ENCODE measurements around the gene PINLYP.

Gene PINLYP

DNA sequence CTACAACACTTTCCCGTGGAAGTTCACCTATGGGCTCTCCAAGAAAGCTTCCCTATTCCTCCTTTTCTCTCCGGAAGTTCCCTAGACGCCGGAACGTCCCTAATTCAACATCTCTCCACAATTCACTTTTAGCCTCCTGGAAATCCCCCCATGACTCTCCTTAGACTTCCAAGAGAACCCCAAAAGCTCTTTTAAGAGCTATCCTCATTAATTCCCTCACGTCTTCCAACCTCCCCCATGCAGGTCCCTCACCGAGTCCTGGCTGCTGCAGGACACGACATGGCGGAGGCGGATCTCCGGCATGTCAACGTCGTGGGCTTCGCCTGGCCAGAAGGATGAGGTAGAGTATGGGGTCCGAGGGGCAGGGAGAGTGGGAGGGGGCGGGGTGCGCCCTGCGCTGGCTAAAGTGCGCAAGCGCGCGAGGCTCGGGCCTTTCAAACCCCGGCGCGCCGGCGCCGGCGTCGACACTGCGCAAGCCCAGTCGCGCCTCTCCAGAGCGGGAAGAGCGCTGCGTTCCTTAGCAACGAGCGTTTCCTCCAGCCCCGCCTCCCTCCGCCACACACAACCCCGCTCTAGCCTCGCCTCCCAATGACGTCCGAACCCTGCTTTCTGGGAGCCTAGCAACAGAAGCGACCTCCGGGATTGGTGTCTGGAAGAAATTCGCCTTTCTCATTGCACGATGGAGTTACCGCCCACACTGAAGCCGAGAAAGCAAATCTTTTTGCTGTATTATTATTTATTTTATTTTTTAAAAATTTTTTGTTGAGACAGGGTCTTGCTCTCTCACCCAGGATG lies at the start of gene PINLYP, which contains the start of gene XRCC1:
PINLYP (plus strand) TSS at position 646 of the 795 bp plus-strand sequence. CDS start 1,391 bp downstream, outside the sequence.
XRCC1 (minus strand) TSS at position 372 of the 795 bp plus-strand sequence; CDS start at position 303, 69 bp downstream.
- TF ChIP-seq, protein P1, sequence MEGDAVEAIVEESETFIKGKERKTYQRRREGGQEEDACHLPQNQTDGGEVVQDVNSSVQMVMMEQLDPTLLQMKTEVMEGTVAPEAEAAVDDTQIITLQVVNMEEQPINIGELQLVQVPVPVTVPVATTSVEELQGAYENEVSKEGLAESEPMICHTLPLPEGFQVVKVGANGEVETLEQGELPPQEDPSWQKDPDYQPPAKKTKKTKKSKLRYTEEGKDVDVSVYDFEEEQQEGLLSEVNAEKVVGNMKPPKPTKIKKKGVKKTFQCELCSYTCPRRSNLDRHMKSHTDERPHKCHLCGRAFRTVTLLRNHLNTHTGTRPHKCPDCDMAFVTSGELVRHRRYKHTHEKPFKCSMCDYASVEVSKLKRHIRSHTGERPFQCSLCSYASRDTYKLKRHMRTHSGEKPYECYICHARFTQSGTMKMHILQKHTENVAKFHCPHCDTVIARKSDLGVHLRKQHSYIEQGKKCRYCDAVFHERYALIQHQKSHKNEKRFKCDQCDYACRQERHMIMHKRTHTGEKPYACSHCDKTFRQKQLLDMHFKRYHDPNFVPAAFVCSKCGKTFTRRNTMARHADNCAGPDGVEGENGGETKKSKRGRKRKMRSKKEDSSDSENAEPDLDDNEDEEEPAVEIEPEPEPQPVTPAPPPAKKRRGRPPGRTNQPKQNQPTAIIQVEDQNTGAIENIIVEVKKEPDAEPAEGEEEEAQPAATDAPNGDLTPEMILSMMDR (IDR thresholded peaks at IDR 0.05; ENCODE audit: insufficient read depth, low read length, poor library complexity, severe bottlenecking), result no peak
- peak; percentile 98 for DNase-seq (ENCODE audit: extremely low read depth, insufficient read length)
- peak within 1 kb of the TSS; percentile 82 for H3K4me3 ChIP-seq (replicated peaks; ENCODE audit: low read depth, low read length)
- H3K36me3 ChIP-seq (ENCODE audit: control insufficient read depth, insufficient read depth, low read length), result no peaks in the 10 kb centered on the region; the same call in 1 of the 2 replicates
- H3K27me3 ChIP-seq (replicated peaks; ENCODE audit: control insufficient read depth, insufficient read depth, low read length), result no peaks in the 10 kb centered on the region

DNA sequence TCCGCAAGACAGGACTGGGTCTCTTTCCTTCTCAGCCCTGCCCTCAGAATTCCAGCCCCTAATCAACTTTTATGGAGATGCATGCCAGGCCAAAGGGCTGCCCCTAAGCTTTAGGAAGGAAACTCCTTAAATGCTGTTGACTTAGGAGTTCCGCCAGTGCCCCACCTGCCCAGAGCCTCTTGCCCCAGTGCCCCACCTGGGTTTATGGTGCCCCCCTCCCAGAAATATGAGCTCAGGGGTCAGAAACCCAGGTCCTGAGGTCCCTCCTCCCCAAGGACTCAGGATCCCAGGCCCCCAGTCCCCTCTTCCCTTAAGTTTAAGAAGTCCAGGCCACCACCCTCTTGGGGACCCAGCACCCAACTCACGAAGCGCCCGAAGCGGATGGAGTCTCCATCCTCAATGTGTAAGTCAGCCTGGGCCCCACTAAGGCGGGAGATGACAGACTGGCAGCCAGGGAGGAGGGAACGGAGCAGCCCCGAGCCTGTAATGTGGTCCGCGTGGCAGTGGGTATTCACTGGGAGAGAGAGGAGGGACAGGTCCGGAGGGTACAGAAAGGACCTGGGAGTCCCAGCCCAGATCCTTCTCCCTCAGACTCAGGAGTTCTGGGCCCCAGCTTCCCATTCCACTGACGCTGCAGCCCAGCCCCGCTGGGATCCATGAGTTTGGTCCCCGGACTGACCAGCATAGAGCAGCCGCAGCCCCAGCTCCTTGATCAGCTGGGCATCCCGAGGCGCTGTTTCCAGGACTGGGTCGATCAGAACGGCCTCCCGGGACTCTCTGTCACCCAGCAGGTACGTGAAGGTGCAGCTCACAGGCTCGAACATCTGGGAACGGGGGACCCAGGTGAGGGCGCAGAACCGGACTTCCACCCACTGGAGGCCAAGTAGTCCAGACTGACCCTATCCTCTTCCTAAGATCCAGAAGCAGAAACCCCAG lies 49.5 kb upstream of the PINLYP start:
- no peaks in the 10 kb centered on the region; the same call in 1 of the 2 replicates for H3K36me3 ChIP-seq (ENCODE audit: control insufficient read depth, insufficient read depth, low read length)
- H3K4me3 ChIP-seq (replicated peaks; ENCODE audit: low read depth, low read length), result peak overlapping the region; percentile 94
- TF ChIP-seq, protein P1 (IDR thresholded peaks at IDR 0.05; ENCODE audit: insufficient read depth, low read length, poor library complexity, severe bottlenecking), result no peak
- no peak for DNase-seq (ENCODE audit: extremely low read depth, insufficient read length)
- H3K27me3 ChIP-seq (replicated peaks; ENCODE audit: control insufficient read depth, insufficient read depth, low read length), result no peaks in the 10 kb centered on the region

DNA sequence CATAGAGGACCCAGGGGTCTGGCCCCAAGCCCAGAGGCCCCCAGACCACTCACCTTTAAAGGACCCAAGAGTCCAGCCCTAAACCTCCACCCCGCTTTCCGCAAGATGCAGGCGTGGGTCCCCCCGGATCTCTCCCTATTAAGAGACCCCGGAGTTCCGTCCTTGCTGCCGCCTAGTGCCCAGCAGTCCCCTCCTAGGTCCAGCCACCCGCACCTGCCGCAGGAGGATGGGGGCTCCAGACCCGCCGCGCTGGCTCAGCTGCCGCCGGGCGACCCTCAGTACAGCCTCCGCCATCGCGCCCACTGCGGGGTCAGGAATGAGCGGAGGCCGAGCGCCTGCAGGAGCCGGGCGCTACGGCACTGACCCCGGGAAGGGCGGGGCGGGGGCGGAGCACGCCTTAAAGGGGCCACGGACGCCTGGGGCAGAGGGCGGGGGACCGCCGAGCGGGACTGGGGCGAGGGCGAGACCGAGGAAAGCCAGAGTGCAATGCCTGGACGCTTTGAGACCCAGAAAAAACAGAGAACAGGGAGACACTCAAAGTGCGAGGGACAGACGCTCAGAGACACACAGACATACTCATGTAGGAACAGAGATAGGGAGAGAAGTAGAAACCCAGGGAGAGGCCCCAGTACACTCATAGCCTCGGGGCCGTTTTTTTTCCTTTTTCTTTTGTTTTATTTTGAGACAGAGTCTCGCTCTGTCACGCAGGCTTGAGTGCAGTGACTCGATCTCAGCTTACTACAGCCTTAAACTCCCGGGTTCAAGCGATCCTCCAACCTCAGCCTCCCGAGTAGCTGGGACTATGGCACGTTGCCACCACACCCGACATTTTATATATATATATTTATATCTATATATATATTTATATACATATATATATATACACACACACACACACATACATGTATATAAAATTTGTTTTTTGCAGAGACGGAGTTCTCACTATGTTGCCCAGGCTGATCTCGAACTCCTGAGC lies 48.4 kb upstream of the PINLYP start, which contains the start of gene ETHE1:
ETHE1 (minus strand) TSS at position 318 of the 976 bp plus-strand sequence; CDS start at position 294, 24 bp downstream.
- TF ChIP-seq, protein P1 (IDR thresholded peaks at IDR 0.05; ENCODE audit: insufficient read depth, low read length, poor library complexity, severe bottlenecking), result no peak
- DNase-seq (ENCODE audit: extremely low read depth, insufficient read length), result peak; percentile 86
- Histone ChIP-seq H3K4me3 (replicated peaks; ENCODE audit: low read depth, low read length) (peak within 1 kb of the TSS; percentile 94), H3K27me3 (replicated peaks; ENCODE audit: control insufficient read depth, insufficient read depth, low read length) (no peaks in the 10 kb centered on the region), H3K36me3 (ENCODE audit: control insufficient read depth, insufficient read depth, low read length) (no peaks in the 10 kb centered on the region; the same call in 1 of the 2 replicates)

DNA sequence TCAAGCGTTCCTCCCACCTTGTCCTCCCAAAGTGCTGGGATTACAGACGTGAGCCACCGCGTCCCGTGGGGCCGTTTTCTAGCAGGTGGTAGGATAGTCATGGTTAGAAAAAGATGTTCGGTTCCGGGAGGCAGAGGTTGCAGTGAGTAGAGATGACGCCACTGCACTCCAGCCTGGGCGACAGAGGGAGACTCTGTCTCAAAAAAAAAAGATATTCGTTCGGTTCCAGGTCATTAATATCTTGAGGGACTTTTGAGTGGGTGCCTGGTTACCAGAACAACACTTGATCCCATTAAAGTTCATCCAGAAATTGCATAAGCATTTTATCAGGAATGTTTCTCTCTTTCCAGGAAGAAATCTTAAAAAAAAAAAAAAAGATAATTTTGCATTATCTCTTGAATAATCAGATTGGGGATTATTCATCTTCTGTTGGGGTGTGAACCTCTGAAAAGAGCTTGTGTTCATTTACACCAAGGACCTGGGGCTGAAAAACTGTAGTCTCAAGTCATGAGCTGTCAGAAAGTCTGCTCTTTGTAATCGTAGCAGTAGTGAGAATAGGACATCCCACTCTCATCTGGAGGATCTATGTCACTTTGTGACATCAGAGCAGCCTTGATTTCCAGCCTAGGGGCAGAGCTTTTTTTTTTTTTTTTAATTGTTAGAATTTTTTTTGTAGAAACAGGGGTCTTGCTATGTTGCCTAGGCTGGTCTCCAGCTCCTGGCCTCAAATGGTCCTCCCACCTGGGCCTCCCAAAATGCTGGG lies 47.6 kb upstream of the PINLYP start:
- H3K36me3 ChIP-seq (ENCODE audit: control insufficient read depth, insufficient read depth, low read length), result no peaks in the 10 kb centered on the region; the same call in 1 of the 2 replicates
- TF ChIP-seq, protein P1 (IDR thresholded peaks at IDR 0.05; ENCODE audit: insufficient read depth, low read length, poor library complexity, severe bottlenecking), result no peak
- no peak overlapping the region for H3K4me3 ChIP-seq (replicated peaks; ENCODE audit: low read depth, low read length)
- H3K27me3 ChIP-seq (replicated peaks; ENCODE audit: control insufficient read depth, insufficient read depth, low read length), result no peaks in the 10 kb centered on the region
- DNase-seq (ENCODE audit: extremely low read depth, insufficient read length), result no peak

Data from GM06990 (cell line).